Chondrocyte (in vitro differentiated cells): ENCODE results near the gene ACBD6. TPM values are rescaled to one million over a fixed set of nuclear protein-coding genes. Genes with fewer than 3 reads are reported as not detected.

Experiments
- DNase-seq: peaks from one replicate; pipeline ENCODE4 v3.0.0; 2021; ENCODE audit warnings: mixed read lengths, low spot score
- H3K27ac Mint-ChIP-seq: one replicate; pipeline ENCODE4 v1.8.0; 2021; ENCODE audit warnings: mild to moderate bottlenecking, moderate library complexity, mixed read lengths; ENCODE audit not compliant: unreplicated experiment
- H3K27me3 Mint-ChIP-seq: 2 replicates; pipeline ENCODE4 v1.8.0; 2021; ENCODE audit warnings: low read depth, mixed read lengths
- H3K36me3 Mint-ChIP-seq: 2 replicates; pipeline ENCODE4 v1.8.0; 2021; ENCODE audit warnings: low read depth, mixed read lengths
- H3K4me1 Mint-ChIP-seq: 2 replicates; pipeline ENCODE4 v1.8.0; 2021; ENCODE audit warnings: low read depth, mild to moderate bottlenecking, mixed read lengths
- H3K4me3 Mint-ChIP-seq: one replicate; pipeline ENCODE4 v1.8.0; 2021; ENCODE audit warnings: mild to moderate bottlenecking, moderate library complexity, mixed read lengths; ENCODE audit not compliant: unreplicated experiment
- H3K9me3 Mint-ChIP-seq: 2 replicates; pipeline ENCODE4 v1.8.0; 2021; ENCODE audit warnings: low read depth, mixed read lengths
- CTCF ChIP-seq: fragments of 200-600 bp; sonication (generic); IDR thresholded peaks from 2 replicates; pipeline ENCODE4 v1.5.0; 2021; ENCODE audit warnings: antibody characterized with exemption, mild to moderate bottlenecking, moderate library complexity
- microRNA-seq: library from miRNA; unstranded; fragments of <30 nt; microRNA quantifications from one replicate; pipeline ENCODE4 v1.2.0, GENCODE V29; 2020; ENCODE audit warnings: borderline number of aligned reads
- total RNA-seq: library from RNA; stranded (reverse); gene quantifications from 3 replicates; pipeline ENCODE4 v1.2.1, GENCODE V29; 2021

Gene ACBD6
- total RNA-seq, 1 donor from 2014 or later: 43.4 TPM

- no peak for DNase-seq
- no peaks in the 10 kb centered on the region for H3K36me3 Mint-ChIP-seq
- peaks cover 62% of the 10 kb centered on the region for H3K27me3 Mint-ChIP-seq
- H3K9me3 Mint-ChIP-seq: no peaks in the 10 kb centered on the region
- no peak for TF ChIP-seq CTCF
- H3K4me1 Mint-ChIP-seq: no peaks in the 10 kb centered on the region
- no peak overlapping the region for H3K27ac Mint-ChIP-seq
- H3K4me3 Mint-ChIP-seq: no peak overlapping the region
Measured at GRCh38 chr1:180241716-180242544, 260.4 kb downstream of the ACBD6 start.

- Mint-ChIP-seq H3K27me3 (peaks cover 78% of the 10 kb centered on the region), H3K4me3 (no peak overlapping the region), H3K27ac (no peak overlapping the region), H3K36me3 (no peaks in the 10 kb centered on the region), H3K4me1 (peaks cover 6% of the 10 kb centered on the region), H3K9me3 (no peaks in the 10 kb centered on the region)
- no peak for TF ChIP-seq CTCF
- no peak for DNase-seq
Measured at GRCh38 chr1:180239145-180240096, 263.0 kb downstream of the ACBD6 start.

GRCh38 chr1:180238675-180239074 is 263.7 kb downstream of the ACBD6 start:
- no peak for TF ChIP-seq CTCF

More at GRCh38 chr1:180238675-180239074, 263.7 kb downstream of the ACBD6 start:
- Mint-ChIP-seq H3K27me3 (peaks cover 81% of the 10 kb centered on the region), H3K9me3 (no peaks in the 10 kb centered on the region), H3K27ac (no peak overlapping the region), H3K4me1 (peaks cover 13% of the 10 kb centered on the region), H3K36me3 (no peaks in the 10 kb centered on the region), H3K4me3 (no peak overlapping the region)
- DNase-seq: no peak

Small RNAs within 50 kb of the gene (microRNA-seq; reads per million reads assigned to microRNA genes)
- gene MIR3121: not detected

Other genes with a start within 250 kb of the ACBD6 start
- gene OVAAL, start 56.4 kb upstream of the ACBD6 start, total RNA-seq: not detected in 3 replicates
- 24.2 to 32.4 TPM (median 24.9 TPM) in 3 replicates for gene XPR1, start 129.4 kb upstream of the ACBD6 start, total RNA-seq